Measurements from ENCODE around the gene MYOM1. TPM values are rescaled to one million over a fixed set of nuclear protein-coding genes. Genes with fewer than 3 reads are reported as not detected.

MYOM1 gene
- total RNA-seq, 1 donor from 2014 or later: 1.3 TPM

DNA sequence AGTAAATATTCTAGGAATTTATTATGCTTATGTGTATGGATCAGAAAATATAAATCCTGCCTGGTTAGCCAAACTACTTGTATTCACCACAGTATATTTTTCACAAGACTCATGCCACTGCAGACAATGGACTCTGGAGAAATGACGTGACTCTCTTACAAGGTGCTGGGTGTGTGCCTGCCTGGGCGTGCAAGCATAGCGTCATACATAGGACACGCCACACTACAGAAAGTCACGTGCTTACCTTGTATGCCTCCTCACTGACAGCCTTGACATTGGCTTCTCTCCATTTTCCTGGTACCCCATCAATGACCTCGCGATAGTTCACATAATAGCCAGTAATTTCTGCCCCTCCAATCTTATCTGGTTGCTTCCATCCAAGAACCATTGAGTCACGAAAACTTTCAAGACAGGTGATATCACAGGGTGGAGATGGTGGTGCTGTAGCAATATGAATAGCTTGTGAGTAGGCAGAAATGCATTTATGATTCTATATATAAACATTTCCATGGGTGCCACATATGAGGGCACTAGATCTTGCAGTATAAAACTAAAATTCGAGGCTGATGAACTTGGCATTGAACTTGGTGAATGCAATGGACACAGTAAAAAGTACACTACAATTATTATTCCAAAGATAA lies 93.2 kb downstream of the MYOM1 start:
- H3K27me3 Mint-ChIP-seq (ENCODE audit: unreplicated experiment): no peaks in the 10 kb centered on the region

DNA sequence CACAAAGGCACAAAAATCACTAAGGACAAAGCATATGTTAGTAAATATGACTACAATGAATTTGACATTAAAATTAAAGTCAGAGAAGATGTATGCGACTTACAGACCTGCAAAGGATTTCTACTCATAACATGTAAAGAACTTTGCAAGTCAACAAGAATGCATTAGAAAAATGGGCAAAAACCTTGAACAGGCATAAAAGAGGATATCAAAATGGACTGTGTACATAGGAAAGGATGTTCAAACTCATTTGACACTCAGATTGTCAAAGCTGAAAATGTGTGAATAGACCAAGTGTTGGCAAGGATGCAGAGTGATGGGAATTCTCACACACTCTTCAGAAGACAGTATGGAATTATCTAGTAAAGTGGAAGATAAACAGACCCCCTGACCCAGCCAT lies 94.9 kb downstream of the MYOM1 start:
- no peaks in the 10 kb centered on the region for H3K9me3 Mint-ChIP-seq (ENCODE audit: unreplicated experiment)
- no peaks in the 10 kb centered on the region for H3K36me3 Mint-ChIP-seq (ENCODE audit: unreplicated experiment)
- no peaks in the 10 kb centered on the region for H3K27me3 Mint-ChIP-seq (ENCODE audit: unreplicated experiment)
- no peaks in the 10 kb centered on the region for H3K4me1 Mint-ChIP-seq (ENCODE audit: low read depth, unreplicated experiment)
- no peak for DNase-seq
- H3K4me3 Mint-ChIP-seq (ENCODE audit: unreplicated experiment): no peak overlapping the region
- H3K27ac Mint-ChIP-seq (ENCODE audit: unreplicated experiment): no peak overlapping the region
- TF ChIP-seq, protein P1, sequence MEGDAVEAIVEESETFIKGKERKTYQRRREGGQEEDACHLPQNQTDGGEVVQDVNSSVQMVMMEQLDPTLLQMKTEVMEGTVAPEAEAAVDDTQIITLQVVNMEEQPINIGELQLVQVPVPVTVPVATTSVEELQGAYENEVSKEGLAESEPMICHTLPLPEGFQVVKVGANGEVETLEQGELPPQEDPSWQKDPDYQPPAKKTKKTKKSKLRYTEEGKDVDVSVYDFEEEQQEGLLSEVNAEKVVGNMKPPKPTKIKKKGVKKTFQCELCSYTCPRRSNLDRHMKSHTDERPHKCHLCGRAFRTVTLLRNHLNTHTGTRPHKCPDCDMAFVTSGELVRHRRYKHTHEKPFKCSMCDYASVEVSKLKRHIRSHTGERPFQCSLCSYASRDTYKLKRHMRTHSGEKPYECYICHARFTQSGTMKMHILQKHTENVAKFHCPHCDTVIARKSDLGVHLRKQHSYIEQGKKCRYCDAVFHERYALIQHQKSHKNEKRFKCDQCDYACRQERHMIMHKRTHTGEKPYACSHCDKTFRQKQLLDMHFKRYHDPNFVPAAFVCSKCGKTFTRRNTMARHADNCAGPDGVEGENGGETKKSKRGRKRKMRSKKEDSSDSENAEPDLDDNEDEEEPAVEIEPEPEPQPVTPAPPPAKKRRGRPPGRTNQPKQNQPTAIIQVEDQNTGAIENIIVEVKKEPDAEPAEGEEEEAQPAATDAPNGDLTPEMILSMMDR (IDR thresholded peaks at IDR 0.05; ENCODE audit: partially characterized antibody, unreplicated experiment): no peak

More for the DNA sequence above, 93.2 kb downstream of the MYOM1 start:
- Mint-ChIP-seq H3K4me3 (ENCODE audit: unreplicated experiment) (no peak overlapping the region), H3K4me1 (ENCODE audit: low read depth, unreplicated experiment) (no peaks in the 10 kb centered on the region), H3K36me3 (ENCODE audit: unreplicated experiment) (no peaks in the 10 kb centered on the region), H3K9me3 (ENCODE audit: unreplicated experiment) (no peaks in the 10 kb centered on the region), H3K27ac (ENCODE audit: unreplicated experiment) (no peak overlapping the region)
- TF ChIP-seq, protein P1 (IDR thresholded peaks at IDR 0.05; ENCODE audit: partially characterized antibody, unreplicated experiment): no peak
- DNase-seq: no peak

DNA sequence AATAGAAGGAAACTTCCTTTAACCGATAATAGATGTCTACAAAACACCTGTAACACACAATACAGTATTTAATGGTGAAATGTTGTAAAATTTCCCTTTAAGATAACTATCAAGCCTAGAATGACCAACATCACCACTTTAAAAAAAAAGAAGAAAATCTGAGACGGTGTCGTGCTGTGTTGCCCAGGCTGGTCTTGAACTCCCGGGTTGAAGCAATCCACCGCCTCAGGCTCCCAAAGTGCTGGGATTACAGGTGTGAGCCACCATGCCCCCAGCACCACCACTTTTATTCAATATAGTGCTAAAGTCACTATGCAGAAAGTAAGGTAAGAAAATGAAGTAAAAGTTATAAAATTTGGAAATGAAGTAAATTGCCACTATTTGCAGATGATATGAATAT lies 96.9 kb downstream of the MYOM1 start:
- Mint-ChIP-seq H3K4me3 (ENCODE audit: unreplicated experiment) (no peak overlapping the region), H3K27ac (ENCODE audit: unreplicated experiment) (no peak overlapping the region), H3K36me3 (ENCODE audit: unreplicated experiment) (no peaks in the 10 kb centered on the region), H3K9me3 (ENCODE audit: unreplicated experiment) (no peaks in the 10 kb centered on the region), H3K27me3 (ENCODE audit: unreplicated experiment) (no peaks in the 10 kb centered on the region), H3K4me1 (ENCODE audit: low read depth, unreplicated experiment) (no peaks in the 10 kb centered on the region)
- TF ChIP-seq, protein P1 (IDR thresholded peaks at IDR 0.05; ENCODE audit: partially characterized antibody, unreplicated experiment): no peak
- no peak for DNase-seq

DNA sequence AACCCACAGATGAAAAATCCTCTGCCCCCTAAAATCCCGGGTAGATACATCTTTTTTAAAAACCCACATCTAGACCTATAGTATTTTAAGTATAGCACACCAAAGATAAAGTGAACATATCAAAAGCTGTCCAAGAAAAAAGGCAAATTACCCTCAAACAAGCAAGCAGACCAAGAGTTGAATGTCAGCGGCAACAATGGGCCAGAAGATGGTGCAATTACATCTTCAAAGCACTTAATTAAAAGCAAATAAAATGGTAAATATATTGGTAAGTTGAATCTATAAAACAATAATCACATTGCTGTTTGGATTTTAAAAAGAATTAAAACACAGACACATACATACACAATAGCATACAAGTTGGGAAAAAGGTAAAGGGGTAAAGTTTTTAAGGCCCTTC lies 98.5 kb downstream of the MYOM1 start:
- Mint-ChIP-seq H3K9me3 (ENCODE audit: unreplicated experiment) (no peaks in the 10 kb centered on the region), H3K27me3 (ENCODE audit: unreplicated experiment) (no peaks in the 10 kb centered on the region), H3K4me1 (ENCODE audit: low read depth, unreplicated experiment) (no peaks in the 10 kb centered on the region), H3K36me3 (ENCODE audit: unreplicated experiment) (no peaks in the 10 kb centered on the region), H3K27ac (ENCODE audit: unreplicated experiment) (no peak overlapping the region), H3K4me3 (ENCODE audit: unreplicated experiment) (no peak overlapping the region)
- TF ChIP-seq, protein P1 (IDR thresholded peaks at IDR 0.05; ENCODE audit: partially characterized antibody, unreplicated experiment): no peak
- DNase-seq: no peak

DNA sequence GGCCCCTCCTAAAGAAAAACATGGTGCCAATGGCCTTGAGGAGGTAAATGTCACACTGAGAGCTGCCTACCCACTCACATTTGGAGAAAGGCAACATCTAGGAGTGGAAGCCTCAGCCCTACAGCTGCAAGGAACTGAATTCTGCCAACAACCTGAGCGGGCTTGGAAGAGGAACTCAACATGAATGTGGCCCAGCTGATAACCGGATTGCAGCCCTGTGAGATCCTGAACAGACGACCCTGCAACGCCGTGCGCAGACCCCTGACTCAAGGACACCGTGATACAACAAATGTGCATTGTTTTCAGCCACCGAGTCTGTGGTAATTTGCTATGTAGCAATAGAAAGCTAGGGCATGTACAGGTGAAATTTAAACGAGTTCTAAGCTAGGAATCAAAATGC lies 99.4 kb downstream of the MYOM1 start:
- Mint-ChIP-seq H3K27ac (ENCODE audit: unreplicated experiment) (no peak overlapping the region), H3K9me3 (ENCODE audit: unreplicated experiment) (peaks cover 3% of the 10 kb centered on the region), H3K36me3 (ENCODE audit: unreplicated experiment) (no peaks in the 10 kb centered on the region), H3K4me1 (ENCODE audit: low read depth, unreplicated experiment) (no peaks in the 10 kb centered on the region), H3K27me3 (ENCODE audit: unreplicated experiment) (no peaks in the 10 kb centered on the region), H3K4me3 (ENCODE audit: unreplicated experiment) (no peak overlapping the region)
- no peak for DNase-seq
- TF ChIP-seq, protein P1 (IDR thresholded peaks at IDR 0.05; ENCODE audit: partially characterized antibody, unreplicated experiment): no peak

Measured in glutamatergic neuron (in vitro differentiated cells).